ENCODE results near the gene CTIF. TPM values are rescaled to one million over a fixed set of nuclear protein-coding genes. Genes with fewer than 3 reads are reported as not detected.

The CTIF gene
- polyA plus RNA-seq, 1 donor from 2014 or later, result 50.2 TPM

DNA sequence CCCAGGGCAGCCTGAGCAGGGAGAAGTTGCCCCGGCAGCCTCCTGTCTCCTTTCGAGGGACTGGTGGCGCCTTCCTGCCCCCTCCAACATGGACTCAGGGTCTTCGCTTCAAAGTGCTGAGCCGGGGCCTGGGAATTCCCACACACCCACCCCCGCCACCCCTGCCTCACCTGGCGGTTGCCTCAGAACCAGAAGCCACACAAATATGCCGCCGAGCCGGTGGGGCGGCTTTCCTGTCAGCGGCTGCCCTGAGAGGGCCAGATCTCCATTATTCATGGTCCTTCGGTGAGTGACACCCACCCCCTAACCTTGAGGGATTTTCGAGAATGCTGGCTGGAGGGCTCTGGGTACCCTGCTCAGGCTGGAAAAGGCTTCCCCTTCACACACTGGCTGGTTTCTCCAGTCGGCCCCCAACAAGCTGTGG, 340.2 kb downstream of the CTIF start:
- no peaks in the 10 kb centered on the region for H3K9me2 ChIP-seq (ENCODE audit: insufficient read depth, low read length)
- TF ChIP-seq EZH2 (IDR thresholded peaks at IDR 0.05; ENCODE audit: borderline replicate concordance, insufficient read depth, low read length, poor library complexity, severe bottlenecking) (no peak), TAF1 (IDR thresholded peaks at IDR 0.05; ENCODE audit: low read depth) (no peak), EP300 (conservative IDR thresholded peaks at IDR 0.05; ENCODE audit: poor library complexity, severe bottlenecking) (no peak), CTCF (IDR thresholded peaks at IDR 0.05; ENCODE audit: poor library complexity, severe bottlenecking) (no peak), MXI1 (conservative IDR thresholded peaks at IDR 0.05; ENCODE audit: poor library complexity, severe bottlenecking) (no peak), POLR2AphosphoS5 (IDR thresholded peaks at IDR 0.05) (no peak), SMC3 (conservative IDR thresholded peaks at IDR 0.05; ENCODE audit: poor library complexity) (no peak)
- TF ChIP-seq, protein P1, sequence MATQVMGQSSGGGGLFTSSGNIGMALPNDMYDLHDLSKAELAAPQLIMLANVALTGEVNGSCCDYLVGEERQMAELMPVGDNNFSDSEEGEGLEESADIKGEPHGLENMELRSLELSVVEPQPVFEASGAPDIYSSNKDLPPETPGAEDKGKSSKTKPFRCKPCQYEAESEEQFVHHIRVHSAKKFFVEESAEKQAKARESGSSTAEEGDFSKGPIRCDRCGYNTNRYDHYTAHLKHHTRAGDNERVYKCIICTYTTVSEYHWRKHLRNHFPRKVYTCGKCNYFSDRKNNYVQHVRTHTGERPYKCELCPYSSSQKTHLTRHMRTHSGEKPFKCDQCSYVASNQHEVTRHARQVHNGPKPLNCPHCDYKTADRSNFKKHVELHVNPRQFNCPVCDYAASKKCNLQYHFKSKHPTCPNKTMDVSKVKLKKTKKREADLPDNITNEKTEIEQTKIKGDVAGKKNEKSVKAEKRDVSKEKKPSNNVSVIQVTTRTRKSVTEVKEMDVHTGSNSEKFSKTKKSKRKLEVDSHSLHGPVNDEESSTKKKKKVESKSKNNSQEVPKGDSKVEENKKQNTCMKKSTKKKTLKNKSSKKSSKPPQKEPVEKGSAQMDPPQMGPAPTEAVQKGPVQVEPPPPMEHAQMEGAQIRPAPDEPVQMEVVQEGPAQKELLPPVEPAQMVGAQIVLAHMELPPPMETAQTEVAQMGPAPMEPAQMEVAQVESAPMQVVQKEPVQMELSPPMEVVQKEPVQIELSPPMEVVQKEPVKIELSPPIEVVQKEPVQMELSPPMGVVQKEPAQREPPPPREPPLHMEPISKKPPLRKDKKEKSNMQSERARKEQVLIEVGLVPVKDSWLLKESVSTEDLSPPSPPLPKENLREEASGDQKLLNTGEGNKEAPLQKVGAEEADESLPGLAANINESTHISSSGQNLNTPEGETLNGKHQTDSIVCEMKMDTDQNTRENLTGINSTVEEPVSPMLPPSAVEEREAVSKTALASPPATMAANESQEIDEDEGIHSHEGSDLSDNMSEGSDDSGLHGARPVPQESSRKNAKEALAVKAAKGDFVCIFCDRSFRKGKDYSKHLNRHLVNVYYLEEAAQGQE (IDR thresholded peaks at IDR 0.05; ENCODE audit: borderline replicate concordance), result no peak
- no peak overlapping the region for H3K9ac ChIP-seq (ENCODE audit: low read length)

GRCh38 chr18:48880931-48881330, 342.1 kb downstream of the CTIF start:
- Histone ChIP-seq H2AFZ (ENCODE audit: low read depth, low read length) (no peak overlapping the region), H3K9me2 (ENCODE audit: insufficient read depth, low read length) (no peaks in the 10 kb centered on the region), H4K20me1 (ENCODE audit: insufficient read depth) (no peaks in the 10 kb centered on the region), H3K4me3 (ENCODE audit: low read length) (no peak overlapping the region), H3F3A (ENCODE audit: insufficient read depth, low read length, poor library complexity, severe bottlenecking) (no peaks in the 10 kb centered on the region), H3K79me2 (replicated peaks; ENCODE audit: insufficient read depth, low read length) (no peaks in the 10 kb centered on the region), H3K9ac (ENCODE audit: low read length) (no peak overlapping the region), H3K27ac (ENCODE audit: low read length) (no peak overlapping the region), H3K27me3 (ENCODE audit: insufficient read depth, low read depth, low read length) (no peaks in the 10 kb centered on the region), H3K9me3 (ENCODE audit: low read length) (peaks cover 4% of the 10 kb centered on the region), H3K4me2 (ENCODE audit: low read length) (no peak overlapping the region), H3K36me3 (ENCODE audit: insufficient read depth, low read length) (no peaks in the 10 kb centered on the region)
- TF ChIP-seq POLR2AphosphoS5 (IDR thresholded peaks at IDR 0.05), result no peak
- TF ChIP-seq CTCF (IDR thresholded peaks at IDR 0.05; ENCODE audit: poor library complexity, severe bottlenecking), result no peak
- TF ChIP-seq EP300 (conservative IDR thresholded peaks at IDR 0.05; ENCODE audit: poor library complexity, severe bottlenecking), result no peak
- TF ChIP-seq EZH2 (IDR thresholded peaks at IDR 0.05; ENCODE audit: borderline replicate concordance, insufficient read depth, low read length, poor library complexity, severe bottlenecking), result no peak
- no peak for TF ChIP-seq MXI1 (conservative IDR thresholded peaks at IDR 0.05; ENCODE audit: poor library complexity, severe bottlenecking)
- no peak for TF ChIP-seq SMC3 (conservative IDR thresholded peaks at IDR 0.05; ENCODE audit: poor library complexity)
- TF ChIP-seq RAD21 (conservative IDR thresholded peaks at IDR 0.05), result no peak
- TF ChIP-seq, protein P1 (IDR thresholded peaks at IDR 0.05; ENCODE audit: borderline replicate concordance), result no peak
- no peak for TF ChIP-seq TAF1 (IDR thresholded peaks at IDR 0.05; ENCODE audit: low read depth)

More for the DNA sequence above, 340.2 kb downstream of the CTIF start:
- Histone ChIP-seq H3F3A (ENCODE audit: insufficient read depth, low read length, poor library complexity, severe bottlenecking) (no peaks in the 10 kb centered on the region), H2AFZ (ENCODE audit: low read depth, low read length) (no peak overlapping the region), H3K4me2 (ENCODE audit: low read length) (no peak overlapping the region), H3K27me3 (ENCODE audit: insufficient read depth, low read depth, low read length) (no peaks in the 10 kb centered on the region), H3K36me3 (ENCODE audit: insufficient read depth, low read length) (no peaks in the 10 kb centered on the region), H3K27ac (ENCODE audit: low read length) (no peak overlapping the region), H3K79me2 (replicated peaks; ENCODE audit: insufficient read depth, low read length) (no peaks in the 10 kb centered on the region), H3K4me3 (ENCODE audit: low read length) (no peak overlapping the region), H3K9me3 (ENCODE audit: low read length) (peaks cover 4% of the 10 kb centered on the region), H4K20me1 (ENCODE audit: insufficient read depth) (no peaks in the 10 kb centered on the region)

All from neural cell (in vitro differentiated cells).